SK-N-SH treated with all-trans-retinoic acid at 6 μM for 48 hours (cell line): ENCODE data around the gene CELF4.

Experiments
- ARNTL ChIP-seq: fragments of 450-650 bp; formaldehyde crosslinking; IDR thresholded peaks from 2 replicates; pipeline ENCODE4 v1.5.0; 2020; ENCODE audit warnings: low read depth, mild to moderate bottlenecking, moderate library complexity, borderline replicate concordance
- CREB5 ChIP-seq: fragments of 250-450 bp; sonication (Bioruptor Pico); IDR thresholded peaks from 2 replicates; pipeline ENCODE4 v1.5.1; 2020; ENCODE audit warnings: low read depth, mild to moderate bottlenecking, moderate library complexity
- OSR1 ChIP-seq: fragments of 250-450 bp; sonication (Bioruptor Pico); IDR thresholded peaks from 2 replicates; pipeline ENCODE4 v1.8.0; 2022; ENCODE audit warnings: moderate library complexity, mild to moderate bottlenecking, inconsistent platforms
- PATZ1 ChIP-seq: fragments of 250-450 bp; sonication (Bioruptor Pico); IDR thresholded peaks from 2 replicates; pipeline ENCODE4 v1.8.0; 2020; ENCODE audit warnings: mild to moderate bottlenecking, moderate library complexity, borderline replicate concordance
- POU6F1 ChIP-seq: fragments of 250-450 bp; sonication (Bioruptor Pico); IDR thresholded peaks from 2 replicates; pipeline ENCODE4 v1.8.0; 2021; ENCODE audit warnings: low read depth, mild to moderate bottlenecking, moderate library complexity, borderline replicate concordance
- SNAI2 ChIP-seq: fragments of 250-450 bp; sonication (Bioruptor Pico); IDR thresholded peaks from 2 replicates; pipeline ENCODE4 v1.5.0; 2020; ENCODE audit warnings: mild to moderate bottlenecking, moderate library complexity
- TOX ChIP-seq: fragments of 250-450 bp; sonication (Bioruptor Pico); IDR thresholded peaks from 2 replicates; pipeline ENCODE4 v1.8.0; 2021; ENCODE audit warnings: mild to moderate bottlenecking, moderate library complexity, borderline replicate concordance
- ZFP30 ChIP-seq: fragments of 450-650 bp; formaldehyde crosslinking; IDR thresholded peaks from 2 replicates; pipeline ENCODE4 v1.5.0; 2022; ENCODE audit warnings: mild to moderate bottlenecking, moderate library complexity
- ZNF565 ChIP-seq: fragments of 450-650 bp; formaldehyde crosslinking; conservative IDR thresholded peaks from 2 replicates; pipeline ENCODE4 v1.5.0; 2020; ENCODE audit warnings: low read depth, mild to moderate bottlenecking, moderate library complexity
- ZNF70 ChIP-seq: fragments of 450-650 bp; formaldehyde crosslinking; IDR thresholded peaks from 2 replicates; pipeline ENCODE4 v1.5.0; 2020; ENCODE audit warnings: mild to moderate bottlenecking, moderate library complexity

GRCh38 chr18:37465958-37466357 is 99.6 kb downstream of the CELF4 start:
- TF ChIP-seq TOX (no peak), OSR1 (no peak), SNAI2 (CRISPR knock-in tag) (no peak), POU6F1 (CRISPR knock-in tag) (no peak), ARNTL (no peak), ZNF565 (CRISPR knock-in tag) (no peak), CREB5 (CRISPR knock-in tag) (no peak), ZFP30 (no peak), PATZ1 (CRISPR knock-in tag) (no peak), ZNF70 (CRISPR knock-in tag) (no peak)
